ENCODE results near the gene LUC7L3.
"Not testable (repeated sequence)": the region's sequence is repeated elsewhere in the genome, so short reads cannot be mapped to it uniquely, and the experiment has no call there.

Gene LUC7L3

DNA sequence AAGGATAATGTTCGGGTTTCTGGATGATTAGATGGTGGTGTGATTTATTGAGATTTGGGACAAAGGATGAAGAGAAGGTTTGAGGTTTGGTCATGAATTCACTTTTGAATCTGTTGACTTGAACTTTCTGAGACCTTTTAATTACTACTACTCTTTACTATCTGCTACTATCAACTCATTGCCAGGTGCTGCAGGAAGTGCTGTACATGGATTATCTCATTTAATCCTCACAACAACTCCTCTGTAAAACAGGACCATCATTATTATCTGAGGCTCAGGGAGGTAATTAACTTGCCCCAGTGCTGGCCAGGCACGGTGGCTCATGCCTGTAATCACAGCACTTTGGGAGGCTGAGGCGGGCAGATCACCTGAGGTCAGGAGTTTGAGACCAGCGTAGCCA is 8.8 kb upstream of the LUC7L3 start:
- DNase-seq, result no peak

DNA sequence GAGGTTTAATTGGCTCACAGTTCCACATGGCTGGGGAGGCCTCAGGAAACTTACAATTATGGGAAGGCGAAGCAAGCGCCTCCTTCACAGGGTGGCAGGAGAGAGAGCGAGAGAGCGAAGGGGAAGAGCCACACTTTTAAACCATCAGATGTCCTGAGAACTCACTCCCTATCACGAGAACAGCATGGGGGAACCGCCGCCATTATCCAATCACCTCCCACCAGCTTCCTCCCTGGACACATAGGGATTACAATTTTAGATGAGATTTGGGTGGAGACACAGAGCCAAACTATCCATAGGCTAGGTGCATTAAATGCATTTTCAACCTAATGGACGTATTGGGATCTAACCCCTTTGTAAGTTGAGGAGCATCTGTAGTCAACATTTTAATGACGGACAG is 6.8 kb upstream of the LUC7L3 start:
- DNase-seq, result no peak

DNA sequence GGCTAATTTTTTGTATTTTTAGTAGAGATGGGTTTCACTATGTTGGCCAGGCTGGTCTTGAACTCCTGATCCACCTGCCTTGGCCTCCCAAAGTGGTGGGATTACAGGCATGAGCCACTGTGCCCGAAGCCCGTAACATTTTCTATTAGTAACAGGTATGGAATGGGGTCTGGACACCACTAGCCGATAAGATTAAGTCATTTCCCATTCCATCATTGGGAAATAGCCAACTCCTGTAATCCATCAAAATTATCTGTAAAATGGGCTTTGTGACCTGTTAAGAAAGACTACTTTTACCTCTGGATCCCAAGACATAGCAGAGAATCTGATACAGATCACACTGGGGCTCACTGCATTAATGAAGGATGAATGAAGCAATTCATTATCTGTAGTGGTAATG is 3.9 kb upstream of the LUC7L3 start:
- no peak for DNase-seq

DNA sequence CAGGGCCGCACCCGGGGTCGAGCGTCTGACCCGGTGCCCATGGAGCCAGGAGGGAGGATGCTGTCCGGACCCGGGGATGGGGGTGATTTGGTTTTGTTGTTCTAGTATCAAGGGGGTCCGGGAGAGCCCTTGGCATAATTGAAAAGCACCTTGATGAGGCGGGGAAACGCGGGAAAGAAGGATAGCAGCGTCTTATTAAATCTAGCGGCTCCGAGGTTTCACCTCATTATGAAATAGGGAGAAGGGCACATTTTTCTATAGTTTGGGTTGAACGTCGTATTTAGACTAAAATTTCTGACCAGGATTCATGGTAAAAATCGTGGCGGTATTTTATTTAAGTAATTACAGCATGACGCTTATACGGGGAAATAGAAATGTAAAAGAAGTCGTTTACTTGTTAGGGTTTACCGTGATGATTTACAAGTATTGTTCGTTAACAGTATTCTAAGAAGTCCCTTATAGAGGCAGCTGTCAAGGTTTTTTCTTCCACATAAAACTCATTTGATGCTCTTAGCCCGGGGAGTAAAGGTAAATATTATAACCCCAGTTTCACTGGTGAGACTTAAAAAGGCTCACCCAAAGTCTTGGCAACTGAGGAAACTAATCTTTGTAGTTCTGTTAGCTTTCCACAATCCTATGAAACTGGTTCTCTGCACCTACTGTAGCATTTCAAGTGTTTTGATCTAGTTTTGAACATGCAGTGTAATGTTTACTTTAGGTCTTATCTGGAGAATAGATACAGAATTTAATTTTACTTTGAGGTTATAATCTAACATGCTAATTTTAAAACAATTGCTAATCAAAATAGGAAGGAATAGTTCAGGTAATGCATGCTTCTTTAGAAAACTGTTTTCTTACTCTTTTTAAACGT is 756 bp downstream of the LUC7L3 start:
- DNase-seq, result no peak

DNA sequence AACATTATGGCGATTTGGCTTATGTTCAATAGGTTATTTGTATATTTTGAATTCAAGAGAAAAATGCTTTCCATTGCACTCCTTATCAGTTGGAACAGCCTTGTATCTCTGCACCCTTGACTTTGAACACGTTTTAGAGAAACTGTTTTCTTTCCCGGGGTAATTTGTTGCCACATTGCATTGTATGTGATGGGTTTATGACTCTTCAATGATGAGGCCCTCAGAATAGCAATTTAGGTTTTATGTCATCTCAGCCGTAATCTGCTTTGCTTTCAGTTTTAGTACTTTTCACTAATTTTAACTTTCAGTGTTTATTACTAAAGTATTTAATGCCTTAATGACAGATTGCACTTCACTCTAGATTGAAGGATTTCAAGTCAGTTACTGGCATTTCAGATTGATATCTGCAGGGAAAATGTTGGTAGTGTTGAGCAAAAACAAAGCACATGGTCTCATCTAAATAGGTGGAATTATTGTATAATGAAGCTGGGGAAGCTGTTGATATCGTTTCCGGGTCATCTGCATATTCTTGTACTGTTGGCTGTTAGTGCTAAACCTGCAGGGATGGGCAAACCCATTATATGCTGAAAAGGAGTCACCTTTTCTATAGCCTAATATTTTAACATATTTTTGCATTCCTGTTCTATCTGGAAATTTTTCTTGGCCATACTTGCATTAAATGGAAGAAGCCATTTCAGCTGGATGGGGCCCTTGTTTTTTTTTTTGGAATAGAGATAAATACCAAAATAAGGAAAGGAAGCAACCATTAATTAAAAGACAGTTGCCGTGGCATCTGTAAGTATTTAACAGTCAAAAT is 2.0 kb downstream of the LUC7L3 start:
- no peak for DNase-seq

DNA sequence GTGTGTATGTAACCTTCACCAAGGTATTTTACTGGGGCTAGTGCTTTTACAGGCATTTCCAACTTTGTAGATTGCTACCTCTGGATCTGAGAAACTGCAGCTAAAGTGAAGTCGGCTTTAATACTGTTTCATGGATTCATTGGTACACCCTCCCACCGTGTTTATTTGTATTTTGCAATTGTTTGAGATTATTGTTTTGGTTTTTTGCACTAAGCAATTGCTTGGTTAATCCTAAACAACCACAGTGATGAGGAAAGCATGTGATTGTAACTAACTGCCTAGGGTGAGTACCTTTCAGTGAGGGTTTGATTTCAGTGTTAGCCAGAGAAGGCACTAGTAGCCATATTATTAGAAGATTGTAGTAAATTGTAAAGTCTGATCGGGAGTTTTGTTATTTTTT is 3.3 kb downstream of the LUC7L3 start:
- DNase-seq, result no peak

DNA sequence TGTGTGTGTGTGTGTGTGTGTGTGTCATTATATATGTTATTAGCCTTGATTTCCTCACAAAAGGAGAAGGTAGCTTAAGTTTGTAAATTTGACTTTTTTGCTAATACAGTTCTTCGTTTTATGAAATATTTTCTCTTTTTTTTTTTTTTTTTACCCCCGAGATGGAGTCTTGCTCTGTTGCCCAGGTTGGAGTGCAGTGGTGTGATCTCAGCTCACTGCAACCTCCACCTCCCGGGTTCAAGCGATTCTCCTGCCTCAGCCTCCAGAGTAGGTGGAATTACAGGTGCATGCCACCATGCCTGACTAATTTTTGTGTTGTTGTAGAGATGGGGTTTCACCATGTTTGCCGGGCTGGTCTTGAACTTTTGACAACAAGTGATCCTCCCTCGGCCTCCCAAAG is 5.2 kb downstream of the LUC7L3 start:
- not testable (repeated sequence) for DNase-seq

DNA sequence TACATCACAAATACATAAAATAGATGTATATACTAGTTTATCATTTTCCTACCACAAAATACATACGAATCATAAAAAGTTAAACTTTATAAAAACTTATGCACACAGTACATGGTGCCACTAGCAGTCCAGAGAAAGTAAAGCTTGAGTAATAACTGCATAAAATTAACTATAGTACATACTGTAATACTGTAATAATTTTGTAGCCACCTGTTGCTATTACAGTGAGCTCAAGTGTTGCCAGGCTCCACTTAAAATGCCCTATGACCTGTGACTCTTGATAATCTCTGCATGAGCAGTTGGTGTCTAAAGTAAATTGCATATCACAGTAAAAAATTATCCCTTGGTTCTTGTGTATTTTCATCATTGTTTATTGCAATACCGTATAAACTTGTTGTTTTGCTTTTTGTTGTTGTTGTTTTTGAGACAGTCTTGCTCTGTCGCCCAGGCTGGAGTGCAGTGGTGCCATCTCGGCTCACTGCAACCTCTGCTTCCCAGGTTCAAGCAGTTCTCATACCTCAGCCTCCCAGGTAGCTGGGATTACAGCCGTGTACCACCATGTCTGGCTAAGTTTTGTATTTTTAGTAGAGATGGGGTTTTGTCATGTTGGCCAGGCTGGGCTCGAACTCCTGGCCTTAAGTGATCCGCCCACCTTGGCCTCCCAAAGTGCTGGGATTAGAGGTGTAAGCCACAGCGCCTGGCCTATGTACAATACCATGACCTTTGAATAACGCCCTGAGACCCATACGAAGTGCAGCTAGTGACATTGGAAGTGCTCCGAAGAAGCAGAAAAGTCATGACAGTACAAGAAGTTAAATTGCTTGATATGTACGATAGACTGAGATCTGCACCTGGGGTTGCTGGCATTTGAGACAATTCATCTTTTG is 6.6 kb downstream of the LUC7L3 start:
- no peak for DNase-seq

DNA sequence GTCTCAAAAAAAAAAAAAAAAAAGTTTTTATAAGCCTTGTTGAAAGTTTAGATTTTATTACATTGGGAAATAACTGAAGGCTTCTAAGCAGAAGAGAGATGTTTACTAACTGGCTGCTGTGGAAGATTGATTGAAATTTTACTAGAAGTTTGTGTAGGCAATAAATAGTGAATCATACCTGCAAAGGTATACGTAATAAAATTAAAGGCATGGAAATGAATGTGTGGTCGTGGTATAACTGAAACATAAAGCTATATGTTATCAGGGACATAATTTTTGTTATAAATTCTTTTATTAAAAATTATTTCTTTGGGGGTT is 8.7 kb downstream of the LUC7L3 start:
- DNase-seq, result no peak

DNA sequence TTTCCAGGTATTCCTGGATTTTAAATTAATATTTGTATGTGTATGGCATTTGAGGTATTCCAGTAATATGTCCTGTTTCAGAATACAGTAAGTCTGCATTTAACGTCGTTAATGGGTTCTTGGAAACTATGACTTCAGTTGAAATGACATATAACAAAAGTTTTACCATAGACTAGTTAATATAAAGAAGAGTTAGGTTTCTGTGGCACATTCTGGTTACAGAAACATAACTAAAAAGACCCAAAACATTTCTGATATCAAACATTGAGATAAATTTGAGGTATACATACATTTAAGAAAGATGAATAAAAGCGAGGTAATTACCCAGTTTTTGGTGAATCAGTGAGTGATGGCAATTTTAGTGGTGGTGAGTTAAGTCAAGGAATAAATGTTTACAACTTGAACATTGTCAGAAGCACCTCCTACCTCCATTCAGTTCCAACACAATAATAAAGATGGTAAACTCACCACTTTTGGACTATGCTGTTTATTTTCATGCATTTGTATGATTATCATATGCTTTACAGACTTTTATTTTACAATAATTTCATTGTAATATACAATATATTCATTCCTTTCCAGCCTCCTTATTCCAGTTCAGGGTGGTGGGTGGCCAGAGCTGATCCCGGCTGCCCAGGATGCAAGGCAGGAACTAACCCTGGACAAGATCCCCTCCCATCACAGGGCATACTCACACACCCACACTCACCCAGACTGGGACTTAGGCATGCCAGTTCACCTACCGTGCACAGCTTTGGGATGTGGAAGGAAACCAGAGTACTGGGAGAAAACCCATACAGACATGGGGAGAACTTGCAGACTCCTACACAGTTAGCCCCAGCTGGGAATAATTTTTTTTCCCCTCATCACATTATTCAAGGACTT is 9.7 kb downstream of the LUC7L3 start:
- no peak for DNase-seq

DNA sequence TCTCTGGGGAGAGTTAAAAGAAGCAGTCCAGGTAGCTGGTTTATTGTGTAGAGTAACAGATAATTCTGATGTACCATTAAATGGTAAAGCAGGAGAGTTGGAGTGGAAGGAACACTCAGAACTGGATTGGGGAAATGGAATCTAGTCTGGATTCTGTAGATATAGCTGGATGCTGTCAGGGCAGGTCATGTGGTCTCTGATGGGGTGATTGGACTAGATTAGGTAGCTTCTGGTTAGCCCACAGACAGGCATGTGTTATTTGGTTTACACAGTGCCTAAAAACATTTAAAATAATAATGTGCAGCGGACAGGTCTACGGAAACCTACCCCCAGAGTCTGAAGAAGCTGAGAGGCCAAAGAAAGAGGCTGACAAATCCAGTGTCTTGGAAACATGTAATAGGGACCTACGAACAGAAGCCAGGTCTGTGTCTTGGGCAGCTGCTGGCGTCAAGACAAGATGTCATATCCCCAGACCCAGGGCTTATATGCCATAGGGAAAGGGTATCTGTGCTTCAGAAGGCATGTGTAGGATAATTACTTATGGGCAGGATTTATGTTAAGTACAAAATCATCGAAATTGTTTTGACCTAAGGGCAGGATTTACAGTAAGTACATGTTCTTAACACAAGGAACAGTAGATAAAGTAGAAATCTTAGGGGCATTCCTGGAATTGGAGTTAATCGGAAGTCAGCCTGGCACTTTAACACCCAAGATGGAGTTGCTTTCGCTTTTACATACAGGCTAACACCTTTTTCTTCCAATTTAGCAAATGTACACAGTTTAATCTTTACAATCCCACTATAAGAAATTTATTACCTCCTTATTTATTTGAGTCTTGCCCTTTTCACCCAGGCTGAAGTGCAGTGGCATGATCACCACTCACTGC is 12.4 kb downstream of the LUC7L3 start:
- no peak for DNase-seq

DNA sequence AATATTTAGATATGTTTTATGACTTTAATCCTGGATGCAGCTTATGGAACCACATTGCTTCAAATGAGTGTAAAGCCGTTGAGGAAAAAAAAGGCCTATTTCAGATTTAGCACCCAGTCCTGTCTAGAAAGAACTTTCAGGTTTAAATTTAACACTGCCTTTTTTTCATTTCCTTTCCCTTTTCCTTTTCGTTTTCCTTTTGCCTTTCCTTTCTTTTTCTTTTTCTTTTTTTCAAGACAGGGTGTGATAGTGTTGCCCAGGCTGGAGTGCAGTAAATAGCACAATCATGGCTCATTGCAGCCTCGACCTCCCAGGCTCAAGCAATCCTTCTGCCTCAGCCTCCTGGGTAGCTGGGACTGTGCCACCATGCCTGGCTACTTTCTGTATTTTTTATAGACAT is 15.9 kb downstream of the LUC7L3 start:
- no peak for DNase-seq

DNA sequence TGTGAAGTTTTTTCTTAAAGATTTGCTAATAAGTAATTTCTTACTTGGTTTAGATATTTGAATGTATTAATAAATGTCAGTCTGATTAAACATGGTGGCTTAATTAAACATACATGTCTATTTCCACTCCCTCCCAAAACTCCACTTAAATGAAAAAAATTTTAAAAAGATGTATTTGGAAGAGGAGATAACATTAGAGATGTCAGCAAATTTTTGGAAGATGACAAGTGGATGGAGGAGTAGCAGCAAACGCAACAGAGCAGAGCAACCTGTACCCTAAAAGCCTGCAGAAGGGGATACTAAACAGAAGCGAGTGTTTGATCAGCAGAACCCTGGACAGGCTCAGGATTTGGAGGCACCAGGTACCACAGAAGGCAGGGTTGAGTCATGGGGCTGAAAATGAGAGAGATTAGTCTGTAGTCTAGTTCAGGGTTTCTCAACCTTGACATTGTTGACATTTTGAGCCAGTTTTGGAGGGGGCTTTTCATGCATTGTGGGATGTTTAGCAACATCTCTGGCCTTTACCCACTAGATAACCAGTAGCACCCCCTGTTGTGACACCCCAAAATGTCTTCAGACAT is 17.8 kb downstream of the LUC7L3 start:
- no peak for DNase-seq

DNA sequence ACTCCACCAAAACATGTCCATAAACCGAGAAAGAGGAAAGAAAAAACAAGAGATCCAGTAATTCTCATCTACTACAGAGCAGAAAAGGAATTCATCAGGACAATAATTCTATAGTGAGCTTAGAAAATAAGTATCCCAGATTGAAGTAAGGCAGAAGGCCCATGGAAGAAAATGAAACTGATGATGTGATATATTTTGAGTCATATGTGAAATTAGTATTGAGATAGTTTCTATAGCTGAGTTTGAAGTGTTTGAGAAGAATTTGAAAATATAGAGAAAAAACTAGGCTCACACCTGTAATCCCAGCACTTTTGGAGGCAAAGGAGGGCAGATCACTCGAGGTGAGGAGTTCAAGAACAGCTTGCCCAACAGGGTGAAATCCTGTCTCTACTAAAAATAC is 19.7 kb downstream of the LUC7L3 start:
- no peak for DNase-seq

DNA sequence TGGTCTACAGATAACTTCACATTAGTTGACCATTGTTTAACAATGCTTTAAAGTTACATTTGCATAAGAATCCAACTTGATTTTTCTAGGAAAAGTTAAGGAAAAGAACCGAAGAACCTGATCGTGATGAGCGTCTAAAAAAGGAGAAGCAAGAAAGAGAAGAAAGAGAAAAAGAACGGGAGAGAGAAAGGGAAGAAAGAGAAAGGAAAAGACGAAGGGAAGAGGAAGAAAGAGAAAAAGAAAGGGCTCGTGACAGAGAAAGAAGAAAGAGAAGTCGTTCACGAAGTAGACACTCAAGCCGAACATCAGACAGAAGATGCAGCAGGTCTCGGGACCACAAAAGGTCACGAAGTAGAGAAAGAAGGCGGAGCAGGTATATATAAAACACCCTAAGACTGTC is 26.2 kb downstream of the LUC7L3 start:
- no peak for DNase-seq

DNA sequence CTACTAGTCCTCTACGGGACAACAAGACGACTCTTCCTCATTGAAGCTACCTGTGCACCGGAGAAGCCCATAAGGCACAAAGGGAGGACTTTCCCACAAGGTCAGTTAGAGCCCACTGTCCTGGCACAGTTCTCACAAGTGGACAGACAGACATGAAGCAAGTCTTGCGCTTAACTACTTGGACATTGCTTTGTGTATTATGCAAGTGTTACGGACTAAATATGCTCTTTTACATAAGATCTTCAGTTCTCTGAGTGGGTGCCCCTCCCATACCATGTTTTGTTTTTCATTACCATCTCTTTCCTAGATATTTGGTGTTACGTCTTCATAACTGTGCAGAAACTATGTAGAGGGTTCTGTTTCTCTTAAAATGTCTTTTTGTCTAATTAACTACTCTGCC is 29.8 kb downstream of the LUC7L3 start:
- no peak for DNase-seq

DNA sequence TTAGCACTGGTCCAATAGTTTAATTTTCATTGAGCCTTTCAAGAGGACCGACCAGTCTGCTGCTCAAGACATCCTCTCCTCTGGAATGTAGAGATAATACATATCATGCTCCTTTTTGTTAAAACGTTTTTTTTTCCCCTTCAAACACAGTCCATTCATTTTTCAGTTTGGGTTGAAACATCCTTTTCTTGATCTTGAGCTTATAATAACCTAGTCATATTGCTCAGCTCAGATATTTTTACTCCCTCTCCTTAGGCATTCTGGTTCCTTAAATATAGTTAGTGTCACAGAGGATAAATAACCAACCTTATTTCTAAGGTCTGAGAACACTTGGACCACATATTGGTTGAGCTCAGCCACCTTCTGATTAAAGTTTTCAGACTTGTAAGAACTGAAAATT is 35.1 kb downstream of the LUC7L3 start:
- no peak for DNase-seq

DNA sequence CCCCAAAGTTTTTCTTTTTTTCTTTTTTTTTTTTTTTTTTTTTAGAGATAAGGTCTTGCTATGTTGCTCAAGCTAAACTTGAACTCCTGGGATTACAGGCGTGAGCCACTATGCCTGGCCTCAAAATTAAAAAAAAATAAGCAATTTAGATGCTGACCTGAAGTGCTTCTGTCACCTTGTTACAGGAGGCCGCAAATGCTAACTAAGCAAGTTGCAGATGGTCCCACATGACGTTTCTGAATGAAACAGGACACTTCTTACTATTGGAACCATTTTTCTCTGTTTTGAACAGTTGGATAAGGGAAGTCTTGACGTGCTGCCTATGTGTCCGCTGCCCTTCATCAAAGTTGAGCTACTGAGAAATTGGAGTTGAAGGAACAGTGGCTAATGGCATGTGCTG is 39.1 kb downstream of the LUC7L3 start:
- DNase-seq, result no peak

DNA sequence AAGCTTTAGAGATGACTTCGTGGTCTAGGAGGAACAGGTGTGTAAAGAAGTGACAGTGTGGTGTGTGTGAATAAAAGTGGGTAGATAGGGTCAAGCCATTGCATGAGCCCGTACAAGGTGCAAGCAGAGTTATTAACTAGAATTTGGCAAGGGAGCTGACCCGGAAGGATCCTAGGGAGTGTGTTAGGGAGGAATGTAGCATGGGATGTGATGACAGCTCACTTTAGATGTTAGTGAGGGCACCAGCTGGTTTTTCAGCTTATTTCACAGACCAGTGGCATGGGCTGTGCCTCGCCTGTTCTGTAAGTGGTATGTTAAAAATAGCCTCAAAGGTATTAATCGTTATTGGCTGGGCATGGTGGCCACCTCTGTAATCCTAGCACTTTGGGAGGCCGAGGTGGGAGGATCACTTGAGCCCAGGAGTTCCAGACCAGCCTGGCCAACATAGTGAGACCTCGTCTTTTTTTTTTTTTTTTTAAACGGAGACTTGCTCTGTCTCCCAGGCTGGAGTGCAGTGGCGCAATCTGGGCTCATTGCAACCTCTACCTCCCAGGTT is 39.7 kb downstream of the LUC7L3 start:
- no peak for DNase-seq

DNA sequence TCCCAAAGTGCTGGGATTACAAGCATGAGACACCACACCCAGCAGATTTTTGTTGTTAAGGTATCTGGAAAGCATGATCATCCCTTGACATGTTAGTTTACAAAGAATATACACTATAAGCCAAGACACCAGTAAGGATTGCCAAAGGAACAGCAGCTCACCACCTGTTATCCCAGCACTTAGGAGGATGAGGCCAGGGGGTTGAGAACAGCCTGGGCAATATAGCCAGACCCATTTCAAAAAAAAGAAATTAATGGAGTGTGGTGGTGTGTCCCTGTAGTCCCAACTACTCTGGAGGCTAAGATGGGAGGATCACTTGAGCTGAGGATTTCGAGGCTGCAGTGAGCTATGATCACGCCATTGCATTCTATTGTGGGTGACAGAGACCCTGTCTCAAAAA is 42.8 kb downstream of the LUC7L3 start:
- DNase-seq, result no peak

Data from activated T-cell treated with anti-CD3 and anti-CD28 coated beads, Interleukin-2, amount 50 U/mL, for 1 hour (primary cell).